GM21786 (cell line): ENCODE data around the gene SBF2.
"Not testable (repeated sequence)": the region's sequence is repeated elsewhere in the genome, so short reads cannot be mapped to it uniquely, and the experiment has no call there.

ENCODE experiments used
- ATAC-seq: cut with Tn5 transposase; IDR thresholded peaks from one replicate; pipeline ENCODE4 v1.9.1; 2021; ENCODE audit not compliant: unreplicated experiment

SBF2 gene

GRCh38 chr11:9916480-9916879, 377.5 kb downstream of the SBF2 start:
- ATAC-seq = no peak

DNA sequence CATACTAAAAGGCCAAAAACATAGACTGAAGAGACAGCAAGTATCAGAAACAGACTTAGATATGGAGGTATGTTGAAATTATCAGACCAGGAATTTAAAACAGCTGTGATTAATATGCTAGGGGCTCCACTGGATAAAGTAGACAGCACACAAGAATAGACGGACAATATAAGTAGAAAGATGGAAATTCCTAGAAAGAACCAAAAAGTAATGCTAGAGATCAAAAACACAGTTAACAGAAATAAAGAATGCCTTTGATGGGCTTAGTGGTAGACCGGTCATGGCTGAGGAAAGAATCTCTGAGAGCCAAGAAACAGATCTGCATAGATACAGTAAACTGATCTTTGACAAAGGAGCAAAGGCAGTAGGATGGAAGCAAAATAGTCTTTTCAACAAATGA, 380.0 kb downstream of the SBF2 start:
- ATAC-seq = no peak

GRCh38 chr11:9905960-9906791, 387.8 kb downstream of the SBF2 start:
- ATAC-seq = no peak

DNA sequence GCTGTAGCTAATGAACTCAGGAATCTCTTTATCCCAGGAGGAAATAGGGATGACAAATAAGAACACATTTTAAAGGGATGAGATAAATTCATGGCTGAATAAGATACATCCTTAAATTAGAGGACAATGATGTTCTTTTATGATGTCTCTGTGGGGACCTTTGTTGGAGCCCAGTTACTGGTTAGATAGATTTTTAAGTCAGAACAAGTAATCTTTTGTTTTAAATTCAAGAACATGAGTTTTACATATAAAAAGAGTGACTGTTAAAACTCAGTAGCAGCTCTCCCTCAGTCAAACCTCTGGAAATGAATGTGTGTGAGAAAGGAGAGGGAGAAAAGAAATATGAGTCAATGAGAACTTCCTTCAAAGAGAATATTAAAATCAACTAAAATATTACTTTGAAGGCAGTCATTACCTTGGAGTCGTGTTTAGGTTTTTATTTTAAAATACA, 388.5 kb downstream of the SBF2 start:
- ATAC-seq = no peak

DNA sequence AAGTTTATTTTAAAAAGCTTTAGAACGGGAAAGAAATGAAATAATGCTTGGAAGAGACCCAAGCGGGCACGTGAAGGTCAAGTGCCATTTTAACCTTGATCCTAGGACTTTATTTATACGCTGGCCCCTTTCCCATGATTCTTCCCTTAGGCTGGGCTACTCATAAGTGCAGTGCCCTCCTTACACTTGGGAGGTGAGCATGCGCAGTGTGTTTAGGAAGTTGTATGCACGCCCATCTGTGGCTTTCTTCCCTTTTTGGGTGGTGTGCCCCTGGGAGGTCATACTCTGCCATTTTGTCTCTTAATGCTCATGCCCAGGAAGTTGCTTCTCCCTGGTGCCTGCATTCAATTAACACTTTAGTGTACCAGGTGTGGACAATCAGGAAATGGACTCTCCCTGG, 390.4 kb downstream of the SBF2 start:
- ATAC-seq = no peak

DNA sequence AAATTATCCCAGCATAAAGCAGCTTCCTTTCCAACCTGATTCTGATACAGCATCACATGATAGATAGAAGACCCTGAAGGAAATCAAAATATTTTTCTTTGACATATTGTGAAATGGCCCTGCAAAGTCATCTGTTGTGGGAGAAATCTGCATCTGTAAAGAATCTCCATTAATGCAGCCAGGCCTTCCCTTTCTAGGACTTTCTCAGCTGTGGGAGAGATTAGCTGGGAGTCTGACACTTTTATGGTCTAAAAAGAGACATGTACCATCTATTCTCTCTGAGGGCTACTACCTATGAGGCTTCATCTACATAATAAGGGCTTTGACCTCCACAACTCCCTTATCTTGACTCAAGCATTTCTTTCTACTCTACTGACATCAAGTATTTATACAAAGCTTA, 392.1 kb downstream of the SBF2 start:
- no peak for ATAC-seq

DNA sequence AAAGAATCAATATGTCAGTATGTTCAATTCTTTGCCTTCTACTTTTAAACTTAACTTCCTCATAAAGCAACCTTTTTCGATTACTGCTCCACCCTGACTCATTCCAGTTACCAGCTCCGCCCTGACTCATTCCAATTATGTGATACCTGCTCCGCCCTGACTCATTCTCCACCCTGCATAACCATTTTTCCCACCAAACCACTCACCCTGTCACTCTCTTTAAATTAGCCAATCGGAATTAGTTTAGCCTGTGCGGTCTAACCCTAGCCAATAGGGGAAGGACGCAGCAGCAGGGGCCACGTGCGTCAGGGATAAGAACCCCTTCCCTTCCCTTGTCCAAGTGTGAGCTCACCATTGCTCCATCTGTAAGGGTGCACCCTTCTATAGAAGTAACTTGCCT, 393.8 kb downstream of the SBF2 start:
- not testable (repeated sequence) for ATAC-seq

DNA sequence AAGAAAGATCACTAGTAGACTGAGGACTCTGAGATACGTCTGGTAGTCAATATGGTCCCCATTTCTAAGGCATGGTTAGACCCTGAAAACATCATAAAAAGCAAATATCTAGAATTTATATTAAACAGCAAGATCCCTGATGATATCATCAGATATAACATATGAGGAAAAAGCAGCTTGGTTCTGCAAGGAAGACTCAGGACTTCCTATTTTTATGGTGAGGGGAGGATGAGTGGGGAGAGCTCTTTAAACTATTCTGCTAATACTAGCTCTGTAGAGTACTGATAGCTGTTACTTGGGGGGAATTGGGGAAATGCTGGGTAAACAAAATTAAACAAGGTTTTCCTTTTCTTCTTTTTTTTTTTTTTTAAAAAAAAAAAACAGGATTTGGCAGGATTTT, 394.3 kb downstream of the SBF2 start:
- no peak for ATAC-seq

- no peak for ATAC-seq
These were observed 397.1 kb downstream of the SBF2 start for GRCh38 chr11:9896902-9897301.

GRCh38 chr11:9895006-9895405, 399.0 kb downstream of the SBF2 start:
- no peak for ATAC-seq

DNA sequence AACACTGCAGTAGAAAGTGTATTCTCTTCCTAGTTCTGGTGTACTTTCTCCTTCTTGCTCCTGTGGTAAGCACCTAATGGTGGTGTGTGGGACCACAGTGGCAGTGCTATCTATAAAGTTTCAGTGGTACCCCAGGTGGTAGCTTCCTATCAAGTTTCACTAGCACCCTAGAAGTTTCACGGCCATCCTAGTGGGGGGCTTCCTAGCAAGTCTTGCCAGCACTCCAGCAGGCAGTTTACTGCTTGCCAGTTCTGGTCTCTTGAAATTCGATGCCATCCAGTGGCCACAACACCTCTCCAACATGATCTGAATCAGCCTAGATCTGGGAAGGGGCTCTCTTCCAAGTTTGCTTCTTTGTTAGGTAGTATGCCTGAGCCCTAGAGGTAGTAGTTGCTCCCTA, 400.5 kb downstream of the SBF2 start:
- no peak for ATAC-seq

- no peak for ATAC-seq
These were observed 405.1 kb downstream of the SBF2 start for GRCh38 chr11:9888938-9889337.

DNA sequence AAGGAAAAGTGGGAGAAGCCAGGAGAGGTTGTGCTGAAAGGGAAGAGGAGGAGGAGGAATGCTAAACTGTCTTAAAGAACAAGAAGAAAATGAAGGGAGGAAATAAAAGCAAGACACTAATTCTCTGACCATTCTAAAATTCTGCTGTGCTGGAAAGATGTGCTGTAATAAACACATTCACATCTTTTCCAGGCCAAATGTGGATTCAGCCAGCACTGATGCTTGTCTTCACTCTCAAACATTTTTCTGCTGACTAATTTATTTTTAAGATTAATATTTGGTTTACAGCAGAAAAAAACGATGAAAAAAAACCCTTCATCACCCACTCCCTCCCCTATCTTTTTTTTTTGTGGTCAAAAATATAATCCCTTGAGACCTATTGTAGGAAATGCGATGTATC, 406.5 kb downstream of the SBF2 start:
- ATAC-seq = no peak

DNA sequence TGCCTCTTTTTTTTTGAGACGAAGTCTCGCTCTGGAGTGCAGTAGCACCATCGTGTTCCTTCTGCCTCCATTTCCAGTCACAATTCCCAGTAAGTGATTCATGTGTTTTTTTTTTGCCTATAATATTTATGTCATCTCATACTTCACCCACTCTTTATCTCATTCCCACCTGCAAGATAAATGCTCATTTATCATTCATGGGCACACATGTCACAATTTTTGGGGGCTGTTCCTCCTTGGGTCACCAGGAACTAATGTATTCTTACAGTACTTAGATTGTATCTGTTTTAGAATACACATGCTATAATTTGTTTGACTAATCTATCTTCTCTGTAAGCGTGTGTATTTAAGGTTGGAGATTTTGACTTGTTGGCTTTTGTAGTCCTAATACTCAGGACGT, 407.4 kb downstream of the SBF2 start:
- ATAC-seq = no peak

DNA sequence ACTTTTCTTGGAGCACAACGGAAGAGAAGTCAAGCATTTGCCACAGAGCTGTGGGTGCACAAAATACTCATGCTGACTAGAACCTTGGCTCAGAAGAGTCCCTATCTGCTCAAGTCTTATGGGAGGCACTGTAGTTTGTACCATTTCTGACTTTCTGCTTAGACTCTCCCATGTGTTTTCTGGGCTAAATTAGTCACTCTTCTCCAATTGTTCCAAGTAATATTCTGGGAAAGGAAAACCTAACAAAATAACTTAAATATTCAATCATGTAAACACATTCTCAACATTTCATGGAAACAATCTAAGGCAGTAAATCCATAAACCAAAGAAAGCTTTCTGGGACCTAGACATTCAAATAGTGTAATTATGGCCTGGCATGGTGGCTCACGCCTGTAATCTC, 409.4 kb downstream of the SBF2 start:
- no peak for ATAC-seq

GRCh38 chr11:9880657-9881056, 413.4 kb downstream of the SBF2 start:
- ATAC-seq = no peak

DNA sequence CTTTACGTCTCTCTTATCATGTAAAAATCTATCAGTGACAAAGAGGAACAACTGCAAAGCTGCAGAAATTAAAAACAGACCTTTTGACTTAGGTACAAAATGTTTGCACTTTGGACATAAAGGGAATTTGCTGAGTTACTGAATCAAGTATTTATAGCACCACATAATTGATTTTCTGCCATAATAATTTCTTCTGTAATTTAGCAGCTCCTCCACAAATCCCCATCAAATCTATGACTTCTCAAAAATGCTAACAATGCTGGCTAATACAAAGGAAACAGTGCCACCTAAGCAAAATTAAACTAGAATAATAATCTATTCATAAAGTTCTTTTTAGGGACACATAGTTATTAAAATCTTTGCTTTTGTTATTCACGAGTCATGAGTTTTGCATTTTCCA, 415.1 kb downstream of the SBF2 start:
- ATAC-seq = no peak

DNA sequence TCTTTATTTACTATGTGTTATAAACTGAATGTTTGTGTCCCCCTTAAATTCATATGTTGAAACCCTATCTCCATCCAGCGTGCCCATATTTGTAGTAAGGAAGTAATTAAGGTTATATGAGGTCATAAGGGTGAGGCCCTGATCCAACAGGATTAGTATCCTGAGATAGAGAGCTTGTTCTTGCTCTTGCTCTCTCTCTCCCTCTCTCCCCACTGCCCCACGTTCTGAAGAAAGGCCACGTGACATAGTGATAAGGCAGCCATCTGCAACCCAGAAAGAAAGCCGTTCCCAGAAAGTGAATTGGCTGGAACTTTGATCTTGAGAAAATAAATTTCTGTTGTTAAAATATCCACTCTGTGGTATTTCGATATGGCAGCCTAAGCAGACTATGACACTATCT, 417.7 kb downstream of the SBF2 start:
- ATAC-seq = no peak

GRCh38 chr11:9875862-9876261, 418.2 kb downstream of the SBF2 start:
- ATAC-seq = no peak

- no peak for ATAC-seq
These were observed 418.6 kb downstream of the SBF2 start for GRCh38 chr11:9875399-9875798.

DNA sequence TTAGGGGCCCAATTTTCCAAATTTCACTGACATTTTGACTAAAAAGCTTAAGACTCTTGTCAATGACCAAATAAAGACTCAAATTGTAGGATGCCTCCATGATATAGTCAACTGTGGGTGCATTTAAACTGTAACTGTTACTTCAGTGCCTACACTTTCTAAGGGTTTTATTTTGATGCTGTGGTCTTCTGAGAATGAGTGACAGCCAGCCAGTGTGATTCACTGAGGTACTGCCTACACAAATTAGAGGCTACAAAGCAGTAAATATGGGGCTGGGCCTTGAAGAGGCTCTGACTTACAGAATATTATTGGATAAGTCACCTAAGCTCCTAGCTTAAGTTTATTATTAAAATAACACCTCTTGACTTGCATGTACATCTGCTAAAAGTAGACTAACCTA, 419.6 kb downstream of the SBF2 start:
- ATAC-seq = no peak

DNA sequence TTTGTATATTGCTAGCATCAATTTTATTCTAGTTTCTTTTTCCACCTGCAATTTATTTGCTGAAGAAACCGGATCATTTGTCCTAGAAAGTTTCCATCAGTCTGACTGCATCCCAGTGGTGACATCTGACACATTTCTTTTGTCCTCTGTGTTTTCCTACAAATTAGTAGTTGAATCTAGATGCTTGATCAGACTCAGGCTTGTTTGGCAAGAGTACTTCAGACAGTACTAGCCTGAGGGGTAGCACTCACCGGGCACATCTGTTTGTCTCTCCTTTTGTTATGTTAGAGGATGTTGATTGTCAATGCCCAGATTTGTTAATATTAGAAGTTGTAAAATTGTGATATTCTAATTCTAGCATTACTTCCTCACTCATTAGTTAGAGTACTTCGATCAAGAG, 425.4 kb downstream of the SBF2 start:
- ATAC-seq = no peak

DNA sequence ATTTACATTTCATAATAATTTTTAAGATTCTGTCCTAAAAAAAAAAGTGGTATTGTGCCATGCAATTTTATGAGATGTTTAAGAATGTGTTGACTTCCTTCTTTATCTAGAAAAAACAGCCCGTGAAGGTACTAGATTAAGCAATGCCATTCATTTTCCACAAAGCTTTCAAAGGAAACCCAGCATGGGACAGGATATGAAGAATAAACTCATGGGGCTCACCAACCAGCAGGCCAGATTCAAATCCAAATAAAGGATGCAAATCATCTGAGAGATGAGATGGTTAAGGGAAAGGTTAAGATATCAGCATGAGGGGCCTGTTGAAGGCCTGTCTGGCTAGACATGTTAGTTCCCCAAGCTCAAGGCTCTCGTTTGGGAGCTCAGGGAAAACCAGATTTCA, 431.0 kb downstream of the SBF2 start:
- ATAC-seq = no peak
